Nephron (organoid): Measurements from ENCODE around the gene CST4.

Experiments used
- H3K27ac Mint-ChIP-seq, 3 experiments: 2 replicates each; pipeline ENCODE4 v1.8.0; 2020; ENCODE audit warnings: mixed read lengths in 3 of 3, mild to moderate bottlenecking in 2 of 3, moderate library complexity in 1 of 3
- H3K27me3 Mint-ChIP-seq: 2 replicates; pipeline ENCODE4 v1.8.0; 2021; ENCODE audit warnings: low read depth, mild to moderate bottlenecking, moderate library complexity, mixed read lengths
- H3K36me3 Mint-ChIP-seq: 2 replicates; pipeline ENCODE4 v1.8.0; 2020; ENCODE audit warnings: low read depth, mixed read lengths
- H3K4me1 Mint-ChIP-seq: 2 replicates; pipeline ENCODE4 v1.8.0; 2020; ENCODE audit warnings: mixed read lengths
- H3K4me3 Mint-ChIP-seq, 3 experiments: 2 replicates each; pipeline ENCODE4 v1.8.0; 2020; ENCODE audit warnings: mild to moderate bottlenecking in 3 of 3, mixed read lengths in 3 of 3, moderate library complexity in 2 of 3
- H3K9me3 Mint-ChIP-seq: 2 replicates; pipeline ENCODE4 v1.8.0; 2020; ENCODE audit warnings: mixed read lengths
- TF ChIP-seq, protein P1 (sequence below), 3 experiments: fragments of 200-600 bp; sonication (generic); IDR thresholded peaks; one replicate each; pipeline ENCODE4 v1.5.0; 2021; ENCODE audit warnings: antibody characterized with exemption in 3 of 3; ENCODE audit not compliant: unreplicated experiment in 3 of 3

Gene CST4

DNA sequence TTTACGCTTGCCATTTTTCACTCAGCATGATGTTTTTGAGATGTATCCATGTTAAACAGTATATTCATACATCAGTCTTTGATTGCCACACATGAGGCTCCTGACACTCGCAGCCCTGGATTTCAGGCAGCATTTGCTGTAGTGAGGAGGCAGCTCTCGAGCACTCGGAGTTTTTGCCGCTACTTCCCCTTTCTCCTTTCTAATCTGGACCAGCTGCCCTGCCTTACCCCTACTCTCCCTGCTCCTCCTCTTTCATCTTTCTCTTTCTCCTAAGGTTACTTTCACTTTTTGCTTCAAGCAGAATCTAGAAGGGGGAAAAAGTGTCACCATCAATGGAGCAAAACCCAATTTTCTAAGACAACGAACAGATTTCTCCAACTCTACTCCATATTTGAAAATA, 45.2 kb downstream of the CST4 start:
- Mint-ChIP-seq H3K4me1 (no peaks in the 10 kb centered on the region), H3K27ac (no peak overlapping the region), H3K9me3 (no peaks in the 10 kb centered on the region), H3K36me3 (no peaks in the 10 kb centered on the region), H3K4me3 (no peak overlapping the region), H3K27me3 (no peaks in the 10 kb centered on the region)
- TF ChIP-seq, protein P1, sequence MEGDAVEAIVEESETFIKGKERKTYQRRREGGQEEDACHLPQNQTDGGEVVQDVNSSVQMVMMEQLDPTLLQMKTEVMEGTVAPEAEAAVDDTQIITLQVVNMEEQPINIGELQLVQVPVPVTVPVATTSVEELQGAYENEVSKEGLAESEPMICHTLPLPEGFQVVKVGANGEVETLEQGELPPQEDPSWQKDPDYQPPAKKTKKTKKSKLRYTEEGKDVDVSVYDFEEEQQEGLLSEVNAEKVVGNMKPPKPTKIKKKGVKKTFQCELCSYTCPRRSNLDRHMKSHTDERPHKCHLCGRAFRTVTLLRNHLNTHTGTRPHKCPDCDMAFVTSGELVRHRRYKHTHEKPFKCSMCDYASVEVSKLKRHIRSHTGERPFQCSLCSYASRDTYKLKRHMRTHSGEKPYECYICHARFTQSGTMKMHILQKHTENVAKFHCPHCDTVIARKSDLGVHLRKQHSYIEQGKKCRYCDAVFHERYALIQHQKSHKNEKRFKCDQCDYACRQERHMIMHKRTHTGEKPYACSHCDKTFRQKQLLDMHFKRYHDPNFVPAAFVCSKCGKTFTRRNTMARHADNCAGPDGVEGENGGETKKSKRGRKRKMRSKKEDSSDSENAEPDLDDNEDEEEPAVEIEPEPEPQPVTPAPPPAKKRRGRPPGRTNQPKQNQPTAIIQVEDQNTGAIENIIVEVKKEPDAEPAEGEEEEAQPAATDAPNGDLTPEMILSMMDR (IDR thresholded peaks at IDR 0.05; ENCODE audit: unreplicated experiment in 3 of 3): no peak

DNA sequence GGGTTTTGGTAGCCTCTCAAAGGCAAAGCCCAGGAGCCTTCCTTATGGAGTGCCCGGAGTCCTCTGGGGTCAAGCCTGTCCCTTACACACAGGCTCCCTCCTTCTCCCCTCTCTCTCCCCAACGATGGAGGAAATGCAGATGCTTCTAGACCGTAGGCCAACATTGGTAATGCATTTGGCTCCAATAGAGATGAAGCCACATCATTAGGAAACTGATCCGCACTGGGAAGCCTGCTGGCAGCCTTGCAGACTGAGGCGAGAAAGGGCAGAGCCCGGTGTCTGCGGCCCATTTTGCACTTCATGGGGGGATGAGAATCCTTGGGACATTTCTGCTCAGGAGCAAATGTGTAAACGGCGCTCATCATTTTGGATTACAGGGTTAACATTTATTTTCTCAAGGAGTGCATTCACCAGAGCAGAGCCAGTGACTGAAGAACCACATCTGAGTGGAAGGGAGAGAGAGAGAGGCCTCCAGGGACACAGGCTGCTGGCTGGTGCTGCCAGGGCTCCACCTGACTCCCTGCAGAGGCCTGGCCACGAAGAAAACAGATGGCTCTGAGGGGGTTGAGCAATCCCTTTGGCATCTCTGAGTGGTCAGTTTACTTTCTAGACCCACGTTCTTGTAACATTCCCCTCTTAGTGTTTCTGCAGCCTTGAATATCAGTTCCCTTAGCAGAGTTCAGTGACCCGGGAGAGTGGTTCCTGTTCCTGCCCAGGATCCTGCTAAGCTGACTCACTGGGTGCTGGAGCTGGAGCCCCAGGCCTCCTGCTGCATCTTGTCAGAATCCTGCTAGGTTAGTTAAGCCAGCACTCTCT, 46.7 kb downstream of the CST4 start:
- no peaks in the 10 kb centered on the region for H3K9me3 Mint-ChIP-seq
- H3K36me3 Mint-ChIP-seq: no peaks in the 10 kb centered on the region
- TF ChIP-seq, protein P1 (IDR thresholded peaks at IDR 0.05; ENCODE audit: unreplicated experiment in 3 of 3): no peak
- no peak overlapping the region for H3K4me3 Mint-ChIP-seq
- no peaks in the 10 kb centered on the region for H3K27me3 Mint-ChIP-seq
- no peak overlapping the region for H3K27ac Mint-ChIP-seq
- peaks cover under 1% of the 10 kb centered on the region for H3K4me1 Mint-ChIP-seq

DNA sequence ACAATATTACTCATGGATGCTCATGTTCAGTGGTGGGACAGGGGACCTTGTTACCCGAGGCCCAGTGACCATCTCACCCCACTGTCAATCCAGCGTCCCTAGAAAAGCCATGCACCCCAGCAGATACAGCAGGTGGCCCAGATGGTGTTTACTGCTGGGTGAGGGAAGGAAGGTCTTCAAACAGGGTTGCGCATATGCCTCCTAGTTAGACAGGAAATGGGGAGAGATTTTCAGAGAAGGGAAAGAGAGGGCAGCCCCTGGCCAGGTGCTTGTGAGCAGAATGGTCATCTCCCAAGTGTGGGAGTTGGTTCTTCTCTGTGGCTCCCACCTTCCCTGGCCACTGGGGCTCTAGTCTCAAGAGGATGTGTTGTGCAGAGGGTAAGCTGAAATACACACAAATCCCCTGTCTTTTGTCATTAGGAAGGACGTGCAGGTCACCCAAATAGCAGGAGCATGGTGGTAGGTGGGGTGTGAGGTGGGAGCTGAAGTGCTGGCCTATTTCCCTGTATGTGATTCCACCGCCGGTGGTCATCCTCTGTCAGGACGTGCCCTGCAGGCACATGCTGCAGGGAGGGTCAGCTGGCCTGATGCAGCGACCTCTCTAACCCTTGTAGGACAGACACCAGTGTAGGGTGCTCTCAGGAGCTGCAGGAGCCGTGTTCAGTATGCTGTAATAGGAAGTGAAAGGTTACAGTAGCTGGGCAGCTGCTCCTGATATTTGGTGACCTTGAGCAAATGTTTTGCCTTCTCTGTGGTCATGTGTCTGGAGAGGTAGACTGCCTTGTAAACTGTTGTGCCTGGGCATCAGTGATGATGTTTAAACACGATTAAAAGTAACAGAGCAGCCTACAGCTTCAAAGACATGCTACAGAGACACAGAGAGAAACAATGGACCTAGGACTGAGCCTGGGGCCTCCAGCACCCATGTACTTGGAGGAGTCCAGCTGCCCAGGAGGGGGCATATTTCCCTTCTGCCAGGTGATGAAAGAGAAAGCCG, 47.9 kb downstream of the CST4 start:
- H3K9me3 Mint-ChIP-seq: no peaks in the 10 kb centered on the region
- no peak overlapping the region for H3K4me3 Mint-ChIP-seq
- H3K27ac Mint-ChIP-seq: no peak overlapping the region
- H3K27me3 Mint-ChIP-seq: no peaks in the 10 kb centered on the region
- no peaks in the 10 kb centered on the region for H3K36me3 Mint-ChIP-seq
- TF ChIP-seq, protein P1 (IDR thresholded peaks at IDR 0.05; ENCODE audit: unreplicated experiment in 3 of 3): no peak
- peaks cover 12% of the 10 kb centered on the region for H3K4me1 Mint-ChIP-seq

DNA sequence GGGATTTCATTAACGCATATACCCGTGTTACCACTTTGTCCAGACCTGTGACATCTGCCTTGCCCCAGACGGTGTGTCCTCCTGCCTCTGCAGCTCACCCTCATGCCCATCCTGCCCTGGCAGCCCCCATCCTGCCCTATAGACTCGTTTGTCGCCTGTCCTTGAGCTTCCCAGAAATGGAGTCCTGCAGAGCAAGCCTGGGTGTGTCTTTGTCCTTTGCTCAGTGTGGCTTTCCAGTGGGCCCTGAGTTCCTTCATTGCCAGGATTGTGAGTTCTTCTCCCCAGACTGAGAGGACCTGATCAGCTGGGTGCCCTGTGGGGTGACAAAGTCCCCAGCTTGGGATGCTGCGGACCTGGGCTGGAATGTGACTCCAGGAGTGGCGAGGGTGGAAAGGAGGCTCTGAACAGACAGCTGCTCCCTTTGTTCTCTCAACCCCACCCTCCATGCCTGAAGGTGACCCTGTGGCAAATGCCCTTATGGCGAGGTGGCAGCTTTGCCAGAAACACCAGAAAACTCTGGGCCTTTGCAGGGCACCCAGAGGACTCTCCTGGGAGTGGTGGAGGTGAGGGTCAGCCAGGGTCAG, 48.7 kb downstream of the CST4 start:
- peak overlapping the region in 1 of 3 experiments; percentile 7 for H3K27ac Mint-ChIP-seq
- H3K4me3 Mint-ChIP-seq: peak overlapping the region; percentile 47 to 65 (median 52)
- TF ChIP-seq, protein P1 (IDR thresholded peaks at IDR 0.05; ENCODE audit: unreplicated experiment in 3 of 3): no peak
- H3K36me3 Mint-ChIP-seq: no peaks in the 10 kb centered on the region
- H3K4me1 Mint-ChIP-seq: peaks cover 12% of the 10 kb centered on the region
- no peaks in the 10 kb centered on the region for H3K27me3 Mint-ChIP-seq
- no peaks in the 10 kb centered on the region for H3K9me3 Mint-ChIP-seq

DNA sequence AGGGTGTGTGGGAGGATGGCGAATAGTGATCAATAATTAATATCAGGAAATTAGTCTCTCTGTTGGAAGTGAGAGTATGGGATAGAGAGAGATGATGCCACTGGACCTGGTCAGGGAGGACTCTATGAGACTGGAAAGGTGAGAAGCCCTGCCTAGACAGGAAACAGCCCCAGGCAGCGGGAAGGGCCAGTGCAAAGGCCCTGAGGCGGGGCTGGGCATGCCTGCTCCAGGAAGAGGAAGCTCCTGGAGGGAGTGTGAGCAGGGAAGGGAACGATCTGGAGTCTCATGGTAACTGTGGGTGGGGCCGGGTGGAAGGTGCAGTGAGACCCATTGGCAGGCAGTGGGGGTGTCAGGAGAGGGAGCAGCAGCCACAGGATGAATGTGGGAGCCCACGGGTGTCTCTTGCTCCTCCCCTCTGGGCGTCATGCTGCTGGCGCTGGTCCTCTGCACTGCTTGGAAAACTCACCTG, 49.3 kb downstream of the CST4 start:
- H3K27ac Mint-ChIP-seq: peak overlapping the region in 2 of 3 experiments; percentile 7 to 12
- peaks cover 4% of the 10 kb centered on the region for H3K36me3 Mint-ChIP-seq
- peak overlapping the region; percentile 52 to 68 (median 57) for H3K4me3 Mint-ChIP-seq
- peaks cover 16% of the 10 kb centered on the region for H3K4me1 Mint-ChIP-seq
- no peaks in the 10 kb centered on the region for H3K9me3 Mint-ChIP-seq
- TF ChIP-seq, protein P1 (IDR thresholded peaks at IDR 0.05; ENCODE audit: unreplicated experiment in 3 of 3): no peak
- H3K27me3 Mint-ChIP-seq: no peaks in the 10 kb centered on the region
